Heart left ventricle (tissue), 13 donors: ENCODE results near the gene TTC27.

ENCODE experiments used
- POLR2A ChIP-seq, 2 donors: fragments of 450-650 bp; IDR thresholded peaks; one replicate each; pipeline ENCODE4 v1.6.1; 2017; ENCODE audit warnings: antibody characterized with exemption in 2 of 2, mild to moderate bottlenecking in 2 of 2, moderate library complexity in 2 of 2
- TF ChIP-seq, protein P1 (sequence below), 12 donors: fragments of 200-600 bp; sonication (generic) in 4 of 12; IDR thresholded peaks; one replicate each; pipeline versions ENCODE4 v1.5.0 to v1.8.0; 2018 to 2022; ENCODE audit warnings: antibody characterized with exemption in 12 of 12, mild to moderate bottlenecking in 5 of 12
- donor health status: ischemic (EF 13 %, LVEDD 7.1; RV severe dilation, severe dysfunction).
- donor health status: DM: no; HTN: yes; CAD: no.
- donor health status: DM: no; HTN: no; CAD: no.
- donor health status: ischemic (EF 25% LVEDD 6.9; RV normal size, moderate dysfunction).
- donor health status: ischemic (EF 25% LVEDD 5.7; RV mildly dilated, moderate dysfunction).
- donor health status: ischemic (EF 35%, LVEDD 5.7; RV mildly dilated, moderate dysfunction).
- donor health status: nonischemic (EF 11% LVEDD 7.7; RV severe dilation, severe dysfunction).
- donor health status: DM: yes; HTN: yes; CAD: no.
- donor health status: PGD.
- donor health status: ischemic (EF 29% LVEDD 5.4; RV normal size, mild dysfunction).
- donor health status: nonischemic (EF 23%, LVEDD 6.1; RV moderate dilation, normal function).

DNA sequence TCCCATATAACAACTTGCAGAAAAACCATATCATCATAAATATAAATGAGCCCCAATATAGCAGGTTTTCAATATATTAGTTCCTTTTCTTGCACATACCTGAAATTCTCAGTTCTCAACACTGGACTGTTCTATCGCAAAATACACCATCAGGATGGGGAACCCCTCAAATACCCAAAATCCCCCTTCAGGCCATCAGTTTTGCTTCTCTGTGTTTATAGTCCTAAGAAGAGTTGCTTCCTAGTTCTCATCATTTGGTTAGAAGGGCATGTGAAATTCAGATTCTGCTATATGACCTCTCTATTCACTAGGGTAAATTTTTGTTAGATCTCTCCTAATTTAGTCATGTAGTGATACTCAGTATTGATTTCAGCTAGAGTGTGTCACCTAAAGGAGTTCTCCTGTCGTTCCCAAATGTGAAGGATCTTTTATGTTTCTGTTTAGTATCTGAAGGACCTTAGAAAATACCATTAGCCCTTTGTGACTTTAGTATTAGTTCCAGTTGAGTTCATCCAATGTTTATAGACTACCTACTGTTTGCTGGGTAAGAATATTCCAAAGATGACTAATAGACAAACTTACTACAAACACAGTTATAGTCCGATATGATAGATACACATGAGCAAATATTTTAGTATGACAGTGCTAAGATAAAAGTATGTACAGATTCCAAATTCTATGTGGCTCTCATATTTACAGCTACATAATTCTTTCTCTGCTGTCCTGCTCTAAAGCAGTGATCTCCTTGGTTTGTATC, 115.8 kb downstream of the TTC27 start:
- TF ChIP-seq POLR2A (IDR thresholded peaks at IDR 0.05), result no peak
- TF ChIP-seq, protein P1, sequence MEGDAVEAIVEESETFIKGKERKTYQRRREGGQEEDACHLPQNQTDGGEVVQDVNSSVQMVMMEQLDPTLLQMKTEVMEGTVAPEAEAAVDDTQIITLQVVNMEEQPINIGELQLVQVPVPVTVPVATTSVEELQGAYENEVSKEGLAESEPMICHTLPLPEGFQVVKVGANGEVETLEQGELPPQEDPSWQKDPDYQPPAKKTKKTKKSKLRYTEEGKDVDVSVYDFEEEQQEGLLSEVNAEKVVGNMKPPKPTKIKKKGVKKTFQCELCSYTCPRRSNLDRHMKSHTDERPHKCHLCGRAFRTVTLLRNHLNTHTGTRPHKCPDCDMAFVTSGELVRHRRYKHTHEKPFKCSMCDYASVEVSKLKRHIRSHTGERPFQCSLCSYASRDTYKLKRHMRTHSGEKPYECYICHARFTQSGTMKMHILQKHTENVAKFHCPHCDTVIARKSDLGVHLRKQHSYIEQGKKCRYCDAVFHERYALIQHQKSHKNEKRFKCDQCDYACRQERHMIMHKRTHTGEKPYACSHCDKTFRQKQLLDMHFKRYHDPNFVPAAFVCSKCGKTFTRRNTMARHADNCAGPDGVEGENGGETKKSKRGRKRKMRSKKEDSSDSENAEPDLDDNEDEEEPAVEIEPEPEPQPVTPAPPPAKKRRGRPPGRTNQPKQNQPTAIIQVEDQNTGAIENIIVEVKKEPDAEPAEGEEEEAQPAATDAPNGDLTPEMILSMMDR (IDR thresholded peaks at IDR 0.05), result no peak
